Measurements from ENCODE around the gene C10orf71. TPM values are rescaled to one million over a fixed set of nuclear protein-coding genes. Genes with fewer than 3 reads are reported as not detected.

C10orf71 gene
- polyA plus RNA-seq, 2 of the 4 experiments (the other 2 are of a cell fraction), result not detected

GRCh38 chr10:49365675-49366415 is 66.9 kb downstream of the C10orf71 start:
- no peak for ATAC-seq
- 55% methylated on average over 16 of the region's 23 CpGs for WGBS (ENCODE audit: missing lambda C conversion rate)
- POLR2A ChIA-PET, result no interaction called here
- CTCF ChIA-PET, result interaction anchor here (1.4 kb wide), 1 partner anchor 42 kb away, joined by 5 read pairs; no protein-coding TSS in a partner anchor
- no peak for TF ChIP-seq EHF (CRISPR knock-in tag; IDR thresholded peaks at IDR 0.05)
- TF ChIP-seq CBX2 (IDR thresholded peaks at IDR 0.05; ENCODE audit: borderline replicate concordance, low read depth), result no peak
- TF ChIP-seq RFX5 (IDR thresholded peaks at IDR 0.05), result no peak
- TF ChIP-seq FOXS1 (CRISPR knock-in tag; IDR thresholded peaks at IDR 0.05), result no peak
- TF ChIP-seq FOSB (CRISPR knock-in tag; IDR thresholded peaks at IDR 0.05), result no peak
- TF ChIP-seq RCOR1 (IDR thresholded peaks at IDR 0.05; ENCODE audit: low read depth, low read length), result no peak
- no peak for TF ChIP-seq MYC (IDR thresholded peaks at IDR 0.05; ENCODE audit: borderline replicate concordance, low read length)
- H3K27ac ChIP-seq, result no peak overlapping the region
- no peak for FAIRE-seq
- H3K4me1 ChIP-seq, result no peaks in the 10 kb centered on the region
- H3K9me3 ChIP-seq, result no peaks in the 10 kb centered on the region
- H3K4me2 ChIP-seq, result no peak overlapping the region
- H3K4me3 ChIP-seq, result no peak overlapping the region
- no peak for DNase-seq (ENCODE audit: low read depth in 1 of 2, low spot score in 1 of 2)

- 18% methylated on average over 4 of the region's 4 CpGs for WGBS (ENCODE audit: missing lambda C conversion rate)
- Histone ChIP-seq H3K4me1 (no peaks in the 10 kb centered on the region), H3K9me3 (no peaks in the 10 kb centered on the region), H3K27ac (no peak overlapping the region), H3K4me2 (no peak overlapping the region), H3K4me3 (no peak overlapping the region)
- CTCF ChIA-PET, result interaction anchor here (1.4 kb wide), 1 partner anchor 41 kb away, joined by 5 read pairs; no protein-coding TSS in a partner anchor
- DNase-seq (ENCODE audit: low read depth in 1 of 2, low spot score in 1 of 2), result no peak
- POLR2A ChIA-PET, result no interaction called here
- FAIRE-seq, result no peak
- TF ChIP-seq TP53 (CRISPR knock-in tag; IDR thresholded peaks at IDR 0.05), result no peak
- no peak for TF ChIP-seq MAX (IDR thresholded peaks at IDR 0.05)
- no peak for TF ChIP-seq NPAS2 (CRISPR knock-in tag; IDR thresholded peaks at IDR 0.05; ENCODE audit: borderline replicate concordance)
- no peak for TF ChIP-seq MAZ (IDR thresholded peaks at IDR 0.05; ENCODE audit: borderline replicate concordance, low read depth, low read length)
- no peak for TF ChIP-seq HOXB13 (CRISPR knock-in tag; IDR thresholded peaks at IDR 0.05; ENCODE audit: low read depth)
- no peak for TF ChIP-seq EHF (CRISPR knock-in tag; IDR thresholded peaks at IDR 0.05)
- TF ChIP-seq TFCP2L1 (CRISPR knock-in tag; IDR thresholded peaks at IDR 0.05), result no peak
- TF ChIP-seq ZSCAN20 (CRISPR knock-in tag; IDR thresholded peaks at IDR 0.05), result no peak
- no peak for TF ChIP-seq GATA3 (IDR thresholded peaks at IDR 0.05; ENCODE audit: borderline replicate concordance)
- TF ChIP-seq SMC3 (IDR thresholded peaks at IDR 0.05), result no peak
- no peak for TF ChIP-seq CTCF (IDR thresholded peaks at IDR 0.05)
- TF ChIP-seq FOXS1 (CRISPR knock-in tag; IDR thresholded peaks at IDR 0.05), result no peak
- TF ChIP-seq JUN (IDR thresholded peaks at IDR 0.05), result no peak
- TF ChIP-seq ELK1 (IDR thresholded peaks at IDR 0.05; ENCODE audit: low read depth, low read length), result no peak
- ATAC-seq, result no peak
These were observed 67.5 kb downstream of the C10orf71 start for GRCh38 chr10:49366460-49366859.

GRCh38 chr10:49367600-49367999 is 68.6 kb downstream of the C10orf71 start:
- ChIA-PET POLR2A (no interaction called here), CTCF (interaction anchor here (1.0 kb wide), 1 partner anchor 9 kb away, joined by 3 read pairs; no protein-coding TSS in a partner anchor)
- TF ChIP-seq CTCF (IDR thresholded peaks at IDR 0.05) (no peak), MYC (IDR thresholded peaks at IDR 0.05; ENCODE audit: borderline replicate concordance, low read length) (no peak), REST (IDR thresholded peaks at IDR 0.05) (peak; percentile 57; the same call in 1 of the 2 replicates), GATA3 (IDR thresholded peaks at IDR 0.05; ENCODE audit: borderline replicate concordance) (no peak), CHD4 (IDR thresholded peaks at IDR 0.05; ENCODE audit: borderline replicate concordance) (no peak), TP53 (CRISPR knock-in tag; IDR thresholded peaks at IDR 0.05) (no peak), USF2 (IDR thresholded peaks at IDR 0.05) (no peak)
- no peaks in the 10 kb centered on the region for H3K9me3 ChIP-seq
- no peaks in the 10 kb centered on the region for H3K4me1 ChIP-seq
- H3K4me2 ChIP-seq, result no peak overlapping the region
- DNase-seq (ENCODE audit: low read depth in 1 of 2, low spot score in 1 of 2) (no peak), ATAC-seq (0 out of 6 replicates have a peak, but pooled peaks of 1 of the 2 experiments have one; percentile 25), FAIRE-seq (no peak)
- WGBS (ENCODE audit: missing lambda C conversion rate), result 16% methylated on average over 5 of the region's 5 CpGs
- no peak overlapping the region for H3K4me3 ChIP-seq
- H3K27ac ChIP-seq, result no peak overlapping the region

Data from A549 (cell line).